Mucosa of descending colon (tissue), 3 donors: ENCODE results near the gene SAMHD1. TPM values are rescaled to one million over a fixed set of nuclear protein-coding genes. Genes with fewer than 3 reads are reported as not detected.

Experiments used
- ATAC-seq: fragments of 200-7000 bp; cut with Tn5 transposase; one replicate; pipeline ENCODE4 v1.9.1; 2020; ENCODE audit warnings: mild to moderate bottlenecking, moderate library complexity
- DNase-seq, 3 donors: peaks; one replicate each; pipeline ENCODE4 v3.0.0-alpha.2; 2020
- H3K36me3 ChIP-seq: fragments of 200-600 bp; one replicate; pipeline ENCODE4 v1.8.0; 2021; ENCODE audit warnings: low read depth, mild to moderate bottlenecking
- H3K4me1 ChIP-seq: fragments of 200-600 bp; one replicate; pipeline ENCODE4 v1.8.0; 2021; ENCODE audit warnings: low read depth, mild to moderate bottlenecking
- H3K4me3 ChIP-seq: fragments of 200-600 bp; one replicate; pipeline ENCODE4 v1.8.0; 2021; ENCODE audit warnings: mild to moderate bottlenecking
- H3K9me3 ChIP-seq: fragments of 200-600 bp; one replicate; pipeline ENCODE4 v1.8.0; 2021; ENCODE audit warnings: mild to moderate bottlenecking
- intact Hi-C, 2 donors: fragments of 100-400 bp; cut with DNase I in 1 of 2; cut with micrococcal nuclease in 1 of 2; formaldehyde crosslinking; loops; one replicate each; pipeline versions ENCODE4 v1.11.0 to v1.11.1; 2022; cut with DNase I, micrococcal nuclease
- total RNA-seq, 3 donors: library from RNA; stranded (reverse); fragmentation: NEBNext Ultra II Directional in 2 of 3; extraction: Animal tissue kit (Norgen Biotek cat#: 25700) in 2 of 3; gene quantifications; one replicate each; pipeline versions ENCODE4 v1.2.1 to v1.2.4, GENCODE V29; 2021 to 2023
- TF ChIP-seq, protein P1 (sequence below): fragments of 200-600 bp; IDR thresholded peaks from one replicate; pipeline ENCODE4 v1.8.0; 2022; ENCODE audit warnings: antibody characterized with exemption, mild to moderate bottlenecking
- donor health status: DM: no; HTN: no; CAD: no; lungs with moderate emphysema.
- donor health status: DM: no; HTN: no; CAD: no.
- donor health status: DM: no; HTN: yes; CAD: no.

SAMHD1 gene
- total RNA-seq, 3 donors from 2014 or later, result 24.1 to 110 (median 48.6) TPM

- ATAC-seq, result no peak
- DNase-seq, result peak in 1 of 3 donors; percentile 46
- H3K4me3 ChIP-seq, result no peak overlapping the region
- H3K4me1 ChIP-seq, result peaks cover 11% of the 10 kb centered on the region
- TF ChIP-seq, protein P1, sequence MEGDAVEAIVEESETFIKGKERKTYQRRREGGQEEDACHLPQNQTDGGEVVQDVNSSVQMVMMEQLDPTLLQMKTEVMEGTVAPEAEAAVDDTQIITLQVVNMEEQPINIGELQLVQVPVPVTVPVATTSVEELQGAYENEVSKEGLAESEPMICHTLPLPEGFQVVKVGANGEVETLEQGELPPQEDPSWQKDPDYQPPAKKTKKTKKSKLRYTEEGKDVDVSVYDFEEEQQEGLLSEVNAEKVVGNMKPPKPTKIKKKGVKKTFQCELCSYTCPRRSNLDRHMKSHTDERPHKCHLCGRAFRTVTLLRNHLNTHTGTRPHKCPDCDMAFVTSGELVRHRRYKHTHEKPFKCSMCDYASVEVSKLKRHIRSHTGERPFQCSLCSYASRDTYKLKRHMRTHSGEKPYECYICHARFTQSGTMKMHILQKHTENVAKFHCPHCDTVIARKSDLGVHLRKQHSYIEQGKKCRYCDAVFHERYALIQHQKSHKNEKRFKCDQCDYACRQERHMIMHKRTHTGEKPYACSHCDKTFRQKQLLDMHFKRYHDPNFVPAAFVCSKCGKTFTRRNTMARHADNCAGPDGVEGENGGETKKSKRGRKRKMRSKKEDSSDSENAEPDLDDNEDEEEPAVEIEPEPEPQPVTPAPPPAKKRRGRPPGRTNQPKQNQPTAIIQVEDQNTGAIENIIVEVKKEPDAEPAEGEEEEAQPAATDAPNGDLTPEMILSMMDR, result no peak
- no peaks in the 10 kb centered on the region for H3K36me3 ChIP-seq
- intact Hi-C loops, result no loop called here
- H3K9me3 ChIP-seq, result no peaks in the 10 kb centered on the region
Observed at GRCh38 chr20:36872852-36873251, 78.7 kb downstream of the SAMHD1 start.

DNA sequence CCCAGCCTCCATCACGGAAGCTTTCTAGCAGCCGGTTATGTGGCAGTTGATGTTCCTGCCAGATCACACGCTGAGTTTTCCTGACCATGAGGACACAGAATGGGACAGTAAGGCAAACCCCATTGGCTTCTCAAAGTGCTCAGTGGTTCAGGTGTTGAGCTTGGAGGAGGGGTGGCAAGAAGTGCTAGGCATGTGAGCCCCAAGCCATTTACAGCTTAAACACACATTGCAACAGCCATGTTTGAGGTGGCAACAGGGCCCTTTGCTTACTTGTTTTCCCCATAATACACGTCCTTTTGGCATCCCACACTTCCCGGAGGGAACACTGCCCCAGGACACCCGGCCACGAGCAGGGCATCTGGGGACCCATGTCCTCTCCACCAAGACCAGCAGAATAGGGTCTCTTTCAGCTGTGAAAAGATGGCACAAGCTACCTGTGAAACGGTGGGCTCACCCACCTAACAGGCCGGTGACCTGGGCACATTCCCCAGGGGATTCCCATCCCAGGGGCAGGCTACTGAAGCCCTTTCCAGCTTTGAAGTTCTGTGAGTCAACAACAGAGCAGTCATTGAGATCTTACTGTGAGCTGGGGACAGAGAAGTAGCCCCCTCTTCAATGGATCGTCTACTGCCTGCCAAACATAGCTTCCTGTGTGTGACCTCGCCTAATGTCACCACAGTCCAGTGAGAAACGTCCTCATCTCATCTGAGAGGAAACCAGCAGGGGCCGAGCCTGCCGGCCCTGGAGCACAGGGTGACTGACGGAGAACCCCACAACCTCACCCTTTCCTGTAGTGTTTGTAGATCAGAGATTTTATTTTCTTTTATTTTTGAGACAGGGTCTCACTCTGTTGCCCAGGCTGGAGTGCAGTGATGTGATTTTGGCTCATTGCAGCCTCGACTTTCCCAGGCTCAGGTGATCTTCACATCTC is 79.6 kb downstream of the SAMHD1 start:
- H3K9me3 ChIP-seq, result no peaks in the 10 kb centered on the region
- TF ChIP-seq, protein P1, result no peak
- ATAC-seq (no peak), DNase-seq (peak in 1 of 3 donors; percentile 6)
- H3K4me1 ChIP-seq, result peaks cover 6% of the 10 kb centered on the region
- intact Hi-C loops, result no loop called here
- H3K4me3 ChIP-seq, result no peak overlapping the region
- no peaks in the 10 kb centered on the region for H3K36me3 ChIP-seq

DNA sequence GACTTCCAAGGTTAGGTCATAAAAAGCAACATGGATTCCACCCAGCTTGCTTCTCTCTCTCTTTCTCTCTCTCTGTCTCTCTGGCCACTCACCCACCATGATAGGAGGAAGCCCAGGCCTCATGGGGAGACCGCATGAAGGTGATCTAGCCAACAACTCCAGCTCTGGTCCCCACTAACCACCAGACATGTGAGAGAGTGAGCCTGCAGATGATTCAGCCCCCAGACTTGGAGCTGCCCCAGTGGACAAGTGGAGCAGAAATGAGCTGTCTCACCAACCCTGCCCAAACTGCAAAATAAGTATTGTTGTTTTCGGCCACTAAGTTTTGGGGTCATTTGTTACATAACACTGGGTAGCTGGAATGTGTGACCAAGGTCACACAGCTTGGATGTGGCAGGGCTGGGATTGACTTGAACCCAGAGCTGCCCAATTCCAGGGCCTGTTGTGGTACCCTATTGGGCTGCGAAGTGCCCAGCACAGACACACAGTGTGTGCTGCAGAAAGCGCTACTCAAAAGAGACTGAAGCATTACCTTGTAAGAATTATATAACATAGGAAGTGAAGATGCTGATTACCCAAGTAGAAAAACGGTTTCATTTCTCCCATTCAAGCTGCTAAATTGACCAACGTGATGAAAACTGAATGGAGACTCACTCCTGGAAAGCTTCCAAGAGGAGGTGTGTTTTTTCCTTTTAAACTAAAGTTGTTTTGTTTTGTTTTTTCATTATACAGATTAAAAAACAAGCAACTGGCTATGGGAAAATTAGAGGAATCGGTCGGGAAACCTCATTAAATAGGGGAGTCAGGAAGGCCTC is 84.6 kb downstream of the SAMHD1 start:
- peaks cover 11% of the 10 kb centered on the region for H3K4me1 ChIP-seq
- no peak overlapping the region for H3K4me3 ChIP-seq
- H3K36me3 ChIP-seq, result no peaks in the 10 kb centered on the region
- intact Hi-C loops, result no loop called here
- H3K9me3 ChIP-seq, result no peaks in the 10 kb centered on the region
- TF ChIP-seq, protein P1, result no peak
- ATAC-seq, result no peak
- no peak for DNase-seq

- Histone ChIP-seq H3K4me3 (no peak overlapping the region), H3K4me1 (peaks cover 12% of the 10 kb centered on the region), H3K9me3 (no peaks in the 10 kb centered on the region), H3K36me3 (no peaks in the 10 kb centered on the region)
- TF ChIP-seq, protein P1, result no peak
- intact Hi-C loops, result no loop called here
- no peak for DNase-seq
- no peak for ATAC-seq
Observed at GRCh38 chr20:36866164-36866563, 85.3 kb downstream of the SAMHD1 start.

DNA sequence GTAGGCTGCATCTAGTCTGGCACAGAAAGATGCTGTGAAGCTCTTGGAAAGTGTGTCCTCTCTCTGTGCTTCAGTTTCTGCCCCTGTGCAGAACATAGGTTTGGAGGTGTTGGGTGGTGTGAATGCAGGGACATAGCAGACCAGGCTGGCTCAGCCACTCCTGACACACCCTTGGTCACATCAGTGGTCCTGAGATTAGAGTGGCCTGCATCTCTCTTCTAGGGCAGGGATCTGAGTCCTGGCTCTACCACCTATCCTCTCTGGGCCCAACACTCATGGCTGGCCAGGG is 85.7 kb downstream of the SAMHD1 start:
- intact Hi-C loops, result no loop called here
- H3K36me3 ChIP-seq, result no peaks in the 10 kb centered on the region
- TF ChIP-seq, protein P1, result no peak
- no peaks in the 10 kb centered on the region for H3K9me3 ChIP-seq
- ATAC-seq, result no peak
- no peak for DNase-seq
- no peak overlapping the region for H3K4me3 ChIP-seq
- H3K4me1 ChIP-seq, result peaks cover 15% of the 10 kb centered on the region
